Measurements from ENCODE around the gene DYNLL1.

DNA sequence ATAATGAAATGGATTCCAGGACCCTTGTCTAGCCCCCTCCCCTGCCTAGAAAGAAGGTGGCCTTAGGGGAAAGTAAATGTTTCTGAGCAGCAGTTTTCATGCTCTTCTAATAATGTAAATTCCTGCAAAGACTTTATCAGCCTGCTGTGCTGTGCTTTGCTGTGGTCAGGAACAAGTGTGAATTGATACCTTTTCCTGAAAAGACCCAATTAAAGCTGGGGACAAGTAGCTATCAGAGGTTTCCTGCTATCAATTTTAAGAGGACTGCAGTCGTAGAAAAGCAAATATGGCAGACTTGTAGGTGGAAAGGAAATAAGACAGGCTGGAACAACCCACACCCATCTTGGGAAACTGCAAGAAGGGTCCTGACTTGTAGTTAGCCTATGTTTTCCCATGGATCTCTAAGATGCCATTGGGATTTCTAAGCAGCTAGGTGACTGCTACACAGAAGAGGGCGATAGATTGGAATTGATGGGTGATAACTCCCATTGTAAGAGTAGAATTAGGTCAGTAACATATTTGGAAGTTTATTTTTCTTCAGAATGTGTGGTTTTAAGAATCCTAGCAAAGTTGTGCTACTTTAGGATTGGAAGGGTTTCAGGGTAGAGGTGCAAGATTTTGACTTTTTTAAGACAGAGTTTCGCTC lies 3.1 kb downstream of the DYNLL1 start:
- TF ChIP-seq EZH2 (IDR thresholded peaks at IDR 0.05) = no peak
- TF ChIP-seq, protein P1, sequence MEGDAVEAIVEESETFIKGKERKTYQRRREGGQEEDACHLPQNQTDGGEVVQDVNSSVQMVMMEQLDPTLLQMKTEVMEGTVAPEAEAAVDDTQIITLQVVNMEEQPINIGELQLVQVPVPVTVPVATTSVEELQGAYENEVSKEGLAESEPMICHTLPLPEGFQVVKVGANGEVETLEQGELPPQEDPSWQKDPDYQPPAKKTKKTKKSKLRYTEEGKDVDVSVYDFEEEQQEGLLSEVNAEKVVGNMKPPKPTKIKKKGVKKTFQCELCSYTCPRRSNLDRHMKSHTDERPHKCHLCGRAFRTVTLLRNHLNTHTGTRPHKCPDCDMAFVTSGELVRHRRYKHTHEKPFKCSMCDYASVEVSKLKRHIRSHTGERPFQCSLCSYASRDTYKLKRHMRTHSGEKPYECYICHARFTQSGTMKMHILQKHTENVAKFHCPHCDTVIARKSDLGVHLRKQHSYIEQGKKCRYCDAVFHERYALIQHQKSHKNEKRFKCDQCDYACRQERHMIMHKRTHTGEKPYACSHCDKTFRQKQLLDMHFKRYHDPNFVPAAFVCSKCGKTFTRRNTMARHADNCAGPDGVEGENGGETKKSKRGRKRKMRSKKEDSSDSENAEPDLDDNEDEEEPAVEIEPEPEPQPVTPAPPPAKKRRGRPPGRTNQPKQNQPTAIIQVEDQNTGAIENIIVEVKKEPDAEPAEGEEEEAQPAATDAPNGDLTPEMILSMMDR (IDR thresholded peaks at IDR 0.05) = no peak
- TF ChIP-seq EZH2phosphoT487 (IDR thresholded peaks at IDR 0.05) = no peak

Measured in neural progenitor cell (in vitro differentiated cells).